RPMI8226 (cell line): Measurements from ENCODE around the gene LRRN4CL.
"Not testable (repeated sequence)": the region's sequence is repeated elsewhere in the genome, so short reads cannot be mapped to it uniquely, and the experiment has no call there.

Experiments
- DNase-seq: peaks from one replicate; pipeline ENCODE4 v3.0.0-alpha.2; 2015

Gene LRRN4CL

GRCh38 chr11:62675415-62675814 is 13.9 kb downstream of the LRRN4CL start:
- not testable (repeated sequence) for DNase-seq

- no peak for DNase-seq
Observed at GRCh38 chr11:62673196-62673525, 16.2 kb downstream of the LRRN4CL start.

GRCh38 chr11:62671608-62672389 is 17.5 kb downstream of the LRRN4CL start, which contains the start of the genes LBHD1 and UQCC3:
Gene LBHD1 (minus strand): TSS chr11:62672267. CDS start chr11:62670031, 2,236 bp downstream.
Gene UQCC3 (plus strand): TSS chr11:62671673. CDS start chr11:62671746, 73 bp downstream.
- peak; percentile 86 for DNase-seq

- no peak for DNase-seq
Observed at GRCh38 chr11:62671236-62671607, 18.1 kb downstream of the LRRN4CL start.

- DNase-seq = no peak
Observed at GRCh38 chr11:62669420-62670161, 19.7 kb downstream of the LRRN4CL start.

- no peak for DNase-seq
Observed at GRCh38 chr11:62667460-62667859, 21.9 kb downstream of the LRRN4CL start.

GRCh38 chr11:62666259-62666926 is 22.9 kb downstream of the LRRN4CL start:
- peak; percentile 23 for DNase-seq

GRCh38 chr11:62665599-62666258 is 23.6 kb downstream of the LRRN4CL start:
- peak; percentile 68 for DNase-seq

GRCh38 chr11:62665075-62665598 is 24.2 kb downstream of the LRRN4CL start, which contains the start of the genes C11orf98 and CSKMT:
Gene C11orf98 (minus strand): TSS chr11:62665210. CDS start chr11:62665169, 41 bp downstream.
Gene CSKMT (plus strand): TSS chr11:62665312. CDS start chr11:62665880, 568 bp downstream.
- DNase-seq = peak; percentile 98

- peak; percentile 81 for DNase-seq
Observed at GRCh38 chr11:62664405-62665074, 24.8 kb downstream of the LRRN4CL start.

- no peak for DNase-seq
Observed at GRCh38 chr11:62656796-62657429, 32.4 kb downstream of the LRRN4CL start.

GRCh38 chr11:62654297-62654696 is 35.0 kb downstream of the LRRN4CL start:
- DNase-seq = no peak

- no peak for DNase-seq
Observed at GRCh38 chr11:62652161-62653006, 36.9 kb downstream of the LRRN4CL start.

GRCh38 chr11:62650283-62650682 is 39.0 kb downstream of the LRRN4CL start:
- DNase-seq = not testable (repeated sequence)

GRCh38 chr11:62649486-62649885 is 39.8 kb downstream of the LRRN4CL start:
- DNase-seq = no peak

- DNase-seq = no peak
Observed at GRCh38 chr11:62648967-62649364, 40.4 kb downstream of the LRRN4CL start.

- no peak for DNase-seq
Observed at GRCh38 chr11:62648185-62648966, 41.0 kb downstream of the LRRN4CL start.

- DNase-seq = no peak
Observed at GRCh38 chr11:62647609-62648005, 41.7 kb downstream of the LRRN4CL start.

GRCh38 chr11:62646825-62647608 is 42.3 kb downstream of the LRRN4CL start:
- no peak for DNase-seq
